Epithelial cell of esophagus (primary cell): ENCODE data around the gene SLC27A4.

ENCODE experiments used
- DNase-seq: peaks from one replicate; pipeline ENCODE4 v3.0.0; 2010; ENCODE audit warnings: low read depth
- H3K4me3 ChIP-seq: 2 replicates; pipeline ENCODE4 v1.5.1; 2011; ENCODE audit warnings: mild to moderate bottlenecking, low read length, control low read depth
- CTCF ChIP-seq: IDR thresholded peaks from 2 replicates; pipeline ENCODE4 v1.5.1; 2011; ENCODE audit warnings: low read depth, mild to moderate bottlenecking, low read length, control low read depth, inconsistent platforms; ENCODE audit not compliant: insufficient read depth; ENCODE audit errors: missing control alignments

SLC27A4 gene

GRCh38 chr9:128349772-128350171 lies 9.4 kb downstream of the SLC27A4 start:
- no peak for DNase-seq
- no peak for TF ChIP-seq CTCF
- H3K4me3 ChIP-seq = no peak overlapping the region

GRCh38 chr9:128355451-128355850 lies 15.1 kb downstream of the SLC27A4 start:
- TF ChIP-seq CTCF = no peak
- no peak overlapping the region for H3K4me3 ChIP-seq
- DNase-seq = no peak

- no peak overlapping the region for H3K4me3 ChIP-seq
- no peak for DNase-seq
- TF ChIP-seq CTCF = no peak
These were observed 17.8 kb downstream of the SLC27A4 start for GRCh38 chr9:128358090-128358489.

- TF ChIP-seq CTCF = no peak
- no peak overlapping the region for H3K4me3 ChIP-seq
These were observed 18.5 kb downstream of the SLC27A4 start for GRCh38 chr9:128358861-128359260.

GRCh38 chr9:128360826-128361225 lies 20.5 kb downstream of the SLC27A4 start:
- TF ChIP-seq CTCF = no peak
- no peak overlapping the region for H3K4me3 ChIP-seq
- no peak for DNase-seq

More at GRCh38 chr9:128358861-128359260, 18.5 kb downstream of the SLC27A4 start:
- DNase-seq = peak; percentile 53

- TF ChIP-seq CTCF = no peak
- DNase-seq = peak; percentile 29
- H3K4me3 ChIP-seq = peak overlapping the region; percentile 52
These were observed 21.1 kb downstream of the SLC27A4 start for GRCh38 chr9:128361296-128361985.

- peak; percentile 84 for TF ChIP-seq CTCF
- DNase-seq = peak; percentile 82
- H3K4me3 ChIP-seq = peak overlapping the region; percentile 52
These were observed 21.8 kb downstream of the SLC27A4 start for GRCh38 chr9:128361986-128362646.
